DMS 273 (cell line): ENCODE measurements around the gene KCTD8.
"Not testable (repeated sequence)": the region's sequence is repeated elsewhere in the genome, so short reads cannot be mapped to it uniquely, and the experiment has no call there.

Source experiments
- DNase-seq: peaks from one replicate; lab custom pipeline; 2025; ENCODE audit not compliant: unreplicated experiment; lab: John Stamatoyannopoulos, UW

Gene KCTD8

GRCh38 chr4:44167766-44168165, 280.8 kb downstream of the KCTD8 start:
- DNase-seq = not testable (repeated sequence)

- no peak for DNase-seq
Measured at GRCh38 chr4:44165938-44166337, 282.7 kb downstream of the KCTD8 start.

GRCh38 chr4:44162538-44163270, 285.9 kb downstream of the KCTD8 start:
- no peak for DNase-seq

- DNase-seq = no peak
Measured at GRCh38 chr4:44161756-44162155, 286.9 kb downstream of the KCTD8 start.

GRCh38 chr4:44160776-44161367, 287.7 kb downstream of the KCTD8 start:
- no peak for DNase-seq

GRCh38 chr4:44159991-44160390, 288.6 kb downstream of the KCTD8 start:
- no peak for DNase-seq

- DNase-seq = no peak
Measured at GRCh38 chr4:44157611-44158277, 290.9 kb downstream of the KCTD8 start.

GRCh38 chr4:44150091-44150576, 298.5 kb downstream of the KCTD8 start:
- no peak for DNase-seq

GRCh38 chr4:44149282-44149681, 299.3 kb downstream of the KCTD8 start:
- no peak for DNase-seq

- DNase-seq = no peak
Measured at GRCh38 chr4:44147571-44148075, 301.0 kb downstream of the KCTD8 start.

GRCh38 chr4:44146516-44146915, 302.1 kb downstream of the KCTD8 start:
- no peak for DNase-seq

- DNase-seq = no peak
Measured at GRCh38 chr4:44145868-44146267, 302.7 kb downstream of the KCTD8 start.

GRCh38 chr4:44132526-44132925, 316.1 kb downstream of the KCTD8 start:
- DNase-seq = no peak
